Neural cell (in vitro differentiated cells): ENCODE results near the gene SEC14L1. TPM values are rescaled to one million over a fixed set of nuclear protein-coding genes. Genes with fewer than 3 reads are reported as not detected.

Experiments used
- H2AFZ ChIP-seq: fragments of 200-600, 300-800 bp; sonication (generic), shearing (Covaris generic); 2 replicates; pipeline ENCODE4 v1.6.0; 2014; ENCODE audit warnings: low read depth, mild to moderate bottlenecking, antibody characterized with exemption, low read length, moderate library complexity
- H3F3A ChIP-seq: fragments of 200-600 bp; shearing (Covaris generic); 2 replicates; pipeline ENCODE4 v1.6.1; 2016; ENCODE audit warnings: mild to moderate bottlenecking, moderate library complexity, mixed read lengths, antibody characterized with exemption, low read length; ENCODE audit not compliant: insufficient read depth, poor library complexity, severe bottlenecking
- H3K27ac ChIP-seq: fragments of 200-600, 300-800 bp; sonication (generic), shearing (Covaris generic); 2 replicates; pipeline ENCODE4 v1.5.1; 2014; ENCODE audit warnings: mild to moderate bottlenecking, low read length, moderate library complexity
- H3K27me3 ChIP-seq: fragments of 300-800, 200-600 bp; sonication (generic), shearing (Covaris generic); 2 replicates; pipeline ENCODE4 v1.6.0; 2014; ENCODE audit warnings: mild to moderate bottlenecking, low read depth, low read length, moderate library complexity; ENCODE audit not compliant: insufficient read depth
- H3K36me3 ChIP-seq: fragments of 300-800, 200-600 bp; sonication (generic), shearing (Covaris generic); 2 replicates; pipeline ENCODE4 v1.5.1; 2014; ENCODE audit warnings: mild to moderate bottlenecking, antibody characterized with exemption, low read length, moderate library complexity; ENCODE audit not compliant: insufficient read depth
- H3K4me2 ChIP-seq: fragments of 300-800, 200-600 bp; sonication (generic), shearing (Covaris generic); 2 replicates; pipeline ENCODE4 v1.6.0; 2014; ENCODE audit warnings: mild to moderate bottlenecking, low read length
- H3K4me3 ChIP-seq: fragments of 300-800, 200-600 bp; sonication (generic), shearing (Covaris generic); 2 replicates; pipeline ENCODE4 v1.5.1; 2014; ENCODE audit warnings: mild to moderate bottlenecking, low read length, moderate library complexity
- H3K79me2 ChIP-seq: fragments of 200-600 bp; shearing (Covaris generic); replicated peaks from 2 replicates; pipeline ENCODE4 v1.6.0; 2014; ENCODE audit warnings: mild to moderate bottlenecking, low read length, moderate library complexity; ENCODE audit not compliant: insufficient read depth
- H3K9ac ChIP-seq: fragments of 300-800, 200-600 bp; sonication (generic), shearing (Covaris generic); 2 replicates; pipeline ENCODE4 v1.6.1; 2016; ENCODE audit warnings: mild to moderate bottlenecking, low read length, mixed read lengths
- H3K9me2 ChIP-seq: fragments of 200-600 bp; shearing (Covaris generic); 2 replicates; pipeline ENCODE4 v1.6.1; 2016; ENCODE audit warnings: mild to moderate bottlenecking, low read length, mixed read lengths; ENCODE audit not compliant: insufficient read depth
- H3K9me3 ChIP-seq: fragments of 200-600, 300-800 bp; sonication (generic), shearing (Covaris generic); 2 replicates; pipeline ENCODE4 v1.6.1; 2016; ENCODE audit warnings: mild to moderate bottlenecking, mixed run types, low read length, moderate library complexity, mixed read lengths
- H4K20me1 ChIP-seq: fragments of 200-600 bp; shearing (Covaris generic); 2 replicates; pipeline ENCODE4 v1.6.1; 2016; ENCODE audit warnings: mild to moderate bottlenecking, mixed run types; ENCODE audit not compliant: insufficient read depth
- EP300 ChIP-seq: fragments of 450-650 bp; conservative IDR thresholded peaks from 2 replicates; pipeline ENCODE4 v1.6.1; 2014; ENCODE audit warnings: antibody characterized with exemption, mild to moderate bottlenecking, moderate library complexity; ENCODE audit not compliant: poor library complexity, severe bottlenecking
- EZH2 ChIP-seq: fragments of 200-600, 300-800 bp; shearing (Covaris generic), sonication (generic); IDR thresholded peaks from 2 replicates; pipeline ENCODE4 v1.6.1; 2014; ENCODE audit warnings: antibody characterized with exemption, low read length, borderline replicate concordance, mild to moderate bottlenecking; ENCODE audit not compliant: insufficient read depth, poor library complexity, severe bottlenecking
- MXI1 ChIP-seq: fragments of 450-650 bp; conservative IDR thresholded peaks from 2 replicates; pipeline ENCODE4 v1.6.1; 2014; ENCODE audit warnings: antibody characterized with exemption, mild to moderate bottlenecking; ENCODE audit not compliant: poor library complexity, severe bottlenecking
- POLR2AphosphoS5 ChIP-seq: IDR thresholded peaks from 2 replicates; pipeline ENCODE4 v1.6.1; 2012
- RAD21 ChIP-seq: fragments of 450-650 bp; conservative IDR thresholded peaks from 2 replicates; pipeline ENCODE4 v1.6.1; 2014; ENCODE audit warnings: antibody characterized with exemption, mild to moderate bottlenecking, moderate library complexity
- SMC3 ChIP-seq: fragments of 450-650 bp; conservative IDR thresholded peaks from 2 replicates; pipeline ENCODE4 v1.6.1; 2014; ENCODE audit warnings: antibody characterized with exemption, mild to moderate bottlenecking, moderate library complexity; ENCODE audit not compliant: poor library complexity
- TAF1 ChIP-seq: IDR thresholded peaks from 2 replicates; pipeline ENCODE4 v1.6.1; 2012; ENCODE audit warnings: low read depth
- polyA plus RNA-seq: library from polyadenylated mRNA; depleted of rRNA; stranded (reverse); fragments of >200 nt; gene quantifications from 2 replicates; pipeline ENCODE4 v1.2.3, GENCODE V29; 2014
- TF ChIP-seq, protein P1 (sequence below): fragments of 450-650 bp; IDR thresholded peaks from 2 replicates; pipeline ENCODE4 v1.5.1; 2014; ENCODE audit warnings: antibody characterized with exemption, mild to moderate bottlenecking, moderate library complexity; ENCODE audit not compliant: poor library complexity, severe bottlenecking
- TF ChIP-seq, protein P2 (sequence below): IDR thresholded peaks from 2 replicates; pipeline ENCODE4 v1.6.1; 2012; ENCODE audit warnings: borderline replicate concordance

The SEC14L1 gene
- polyA plus RNA-seq, 1 donor from 2014 or later, result 40.4 TPM

DNA sequence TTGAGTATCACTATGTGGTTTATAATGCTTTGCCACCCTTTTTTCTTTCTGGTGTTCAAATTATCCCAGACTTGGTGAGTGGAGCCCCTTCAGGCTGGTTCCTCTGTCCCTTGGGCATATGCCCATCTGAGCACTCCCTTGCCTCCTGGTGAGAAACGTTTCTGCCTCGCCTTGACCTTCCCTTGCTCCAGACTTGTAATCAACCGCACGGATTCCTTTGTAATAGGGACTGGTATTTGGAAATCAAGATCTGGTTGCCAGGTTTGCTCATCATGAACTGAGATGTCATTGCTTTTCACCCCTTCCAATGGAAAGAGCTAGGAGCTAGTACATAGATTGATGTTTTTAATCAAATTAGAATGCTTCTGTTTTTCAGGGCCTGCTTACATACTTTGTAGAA is 43.7 kb downstream of the SEC14L1 start (continued):
- TF ChIP-seq, protein P1, sequence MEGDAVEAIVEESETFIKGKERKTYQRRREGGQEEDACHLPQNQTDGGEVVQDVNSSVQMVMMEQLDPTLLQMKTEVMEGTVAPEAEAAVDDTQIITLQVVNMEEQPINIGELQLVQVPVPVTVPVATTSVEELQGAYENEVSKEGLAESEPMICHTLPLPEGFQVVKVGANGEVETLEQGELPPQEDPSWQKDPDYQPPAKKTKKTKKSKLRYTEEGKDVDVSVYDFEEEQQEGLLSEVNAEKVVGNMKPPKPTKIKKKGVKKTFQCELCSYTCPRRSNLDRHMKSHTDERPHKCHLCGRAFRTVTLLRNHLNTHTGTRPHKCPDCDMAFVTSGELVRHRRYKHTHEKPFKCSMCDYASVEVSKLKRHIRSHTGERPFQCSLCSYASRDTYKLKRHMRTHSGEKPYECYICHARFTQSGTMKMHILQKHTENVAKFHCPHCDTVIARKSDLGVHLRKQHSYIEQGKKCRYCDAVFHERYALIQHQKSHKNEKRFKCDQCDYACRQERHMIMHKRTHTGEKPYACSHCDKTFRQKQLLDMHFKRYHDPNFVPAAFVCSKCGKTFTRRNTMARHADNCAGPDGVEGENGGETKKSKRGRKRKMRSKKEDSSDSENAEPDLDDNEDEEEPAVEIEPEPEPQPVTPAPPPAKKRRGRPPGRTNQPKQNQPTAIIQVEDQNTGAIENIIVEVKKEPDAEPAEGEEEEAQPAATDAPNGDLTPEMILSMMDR, result no peak

DNA sequence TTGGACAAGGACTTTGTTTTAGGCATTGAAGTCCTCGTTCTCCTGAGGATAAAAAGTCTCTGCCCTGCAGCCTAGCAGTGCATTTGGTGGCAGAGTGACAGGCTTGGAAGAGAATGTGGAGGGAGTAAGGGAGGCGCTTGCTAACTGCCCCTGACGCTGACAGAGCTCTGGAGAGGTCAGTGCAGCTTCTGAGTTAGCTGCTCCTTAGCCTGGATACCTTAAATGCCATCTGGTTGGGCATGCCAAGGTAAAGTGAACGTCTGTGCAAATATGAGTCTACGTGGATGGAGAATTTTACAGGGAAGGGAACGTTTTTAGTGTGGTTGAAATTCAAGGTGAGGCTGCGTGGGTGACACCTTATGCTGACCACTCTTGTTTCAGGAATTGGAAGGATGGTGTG is 44.4 kb downstream of the SEC14L1 start:
- no peak overlapping the region for H3K9ac ChIP-seq
- no peak overlapping the region for H3K4me3 ChIP-seq
- no peak overlapping the region for H3K4me2 ChIP-seq
- H3K27me3 ChIP-seq, result no peaks in the 10 kb centered on the region
- TF ChIP-seq, protein P1, result no peak
- no peak for TF ChIP-seq TAF1
- TF ChIP-seq, protein P2, sequence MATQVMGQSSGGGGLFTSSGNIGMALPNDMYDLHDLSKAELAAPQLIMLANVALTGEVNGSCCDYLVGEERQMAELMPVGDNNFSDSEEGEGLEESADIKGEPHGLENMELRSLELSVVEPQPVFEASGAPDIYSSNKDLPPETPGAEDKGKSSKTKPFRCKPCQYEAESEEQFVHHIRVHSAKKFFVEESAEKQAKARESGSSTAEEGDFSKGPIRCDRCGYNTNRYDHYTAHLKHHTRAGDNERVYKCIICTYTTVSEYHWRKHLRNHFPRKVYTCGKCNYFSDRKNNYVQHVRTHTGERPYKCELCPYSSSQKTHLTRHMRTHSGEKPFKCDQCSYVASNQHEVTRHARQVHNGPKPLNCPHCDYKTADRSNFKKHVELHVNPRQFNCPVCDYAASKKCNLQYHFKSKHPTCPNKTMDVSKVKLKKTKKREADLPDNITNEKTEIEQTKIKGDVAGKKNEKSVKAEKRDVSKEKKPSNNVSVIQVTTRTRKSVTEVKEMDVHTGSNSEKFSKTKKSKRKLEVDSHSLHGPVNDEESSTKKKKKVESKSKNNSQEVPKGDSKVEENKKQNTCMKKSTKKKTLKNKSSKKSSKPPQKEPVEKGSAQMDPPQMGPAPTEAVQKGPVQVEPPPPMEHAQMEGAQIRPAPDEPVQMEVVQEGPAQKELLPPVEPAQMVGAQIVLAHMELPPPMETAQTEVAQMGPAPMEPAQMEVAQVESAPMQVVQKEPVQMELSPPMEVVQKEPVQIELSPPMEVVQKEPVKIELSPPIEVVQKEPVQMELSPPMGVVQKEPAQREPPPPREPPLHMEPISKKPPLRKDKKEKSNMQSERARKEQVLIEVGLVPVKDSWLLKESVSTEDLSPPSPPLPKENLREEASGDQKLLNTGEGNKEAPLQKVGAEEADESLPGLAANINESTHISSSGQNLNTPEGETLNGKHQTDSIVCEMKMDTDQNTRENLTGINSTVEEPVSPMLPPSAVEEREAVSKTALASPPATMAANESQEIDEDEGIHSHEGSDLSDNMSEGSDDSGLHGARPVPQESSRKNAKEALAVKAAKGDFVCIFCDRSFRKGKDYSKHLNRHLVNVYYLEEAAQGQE, result no peak
- TF ChIP-seq POLR2AphosphoS5, result no peak
- no peak for TF ChIP-seq SMC3
- TF ChIP-seq EP300, result no peak
- TF ChIP-seq RAD21, result no peak
- TF ChIP-seq EZH2, result no peak
- no peak for TF ChIP-seq MXI1
- no peaks in the 10 kb centered on the region for H3K9me3 ChIP-seq
- no peaks in the 10 kb centered on the region for H3K9me2 ChIP-seq
- no peak overlapping the region for H3K27ac ChIP-seq
- no peaks in the 10 kb centered on the region for H4K20me1 ChIP-seq
- peaks cover 33% of the 10 kb centered on the region for H3K79me2 ChIP-seq
- no peak overlapping the region for H2AFZ ChIP-seq
- H3F3A ChIP-seq, result no peaks in the 10 kb centered on the region
- H3K36me3 ChIP-seq, result no peaks in the 10 kb centered on the region

DNA sequence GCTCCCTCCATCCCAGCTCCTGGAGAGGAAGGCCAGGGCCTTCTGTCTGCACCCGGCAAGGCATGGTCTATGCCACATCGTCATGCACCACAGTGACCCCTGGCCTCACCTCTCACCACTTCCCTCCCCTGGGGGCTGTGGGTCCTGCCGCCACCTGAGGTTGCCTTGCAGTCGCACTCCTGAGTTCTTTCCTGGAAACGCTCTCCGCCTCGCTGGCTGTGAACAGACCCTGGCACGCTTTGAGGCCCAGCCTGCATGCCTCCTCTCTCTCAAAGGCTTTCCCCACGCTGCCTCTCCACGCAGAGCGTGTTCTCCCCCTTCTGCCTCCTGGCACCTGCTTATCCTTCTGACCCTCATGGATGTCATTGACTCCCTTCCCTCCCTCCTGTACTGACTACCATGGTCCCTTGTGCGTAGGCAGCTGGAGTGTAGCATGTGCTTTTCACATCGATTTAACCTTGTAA is 45.4 kb downstream of the SEC14L1 start:
- Histone ChIP-seq H3K4me2 (no peak overlapping the region), H3K4me3 (no peak overlapping the region), H3K9me3 (no peaks in the 10 kb centered on the region), H3K9me2 (no peaks in the 10 kb centered on the region), H3K9ac (no peak overlapping the region), H2AFZ (no peak overlapping the region), H3K27me3 (no peaks in the 10 kb centered on the region), H3K27ac (no peak overlapping the region), H4K20me1 (no peaks in the 10 kb centered on the region), H3K36me3 (no peaks in the 10 kb centered on the region), H3F3A (no peaks in the 10 kb centered on the region), H3K79me2 (peaks cover 23% of the 10 kb centered on the region)
- TF ChIP-seq, protein P1, result no peak
- TF ChIP-seq RAD21 (no peak), SMC3 (no peak), EZH2 (no peak), POLR2AphosphoS5 (no peak), TAF1 (no peak), EP300 (no peak), MXI1 (no peak)
- TF ChIP-seq, protein P2, result no peak
